ENCODE measurements around the gene LTO1.

GRCh38 chr11:69624293-69624692 lies 50.9 kb downstream of the LTO1 start:
- no peak for TF ChIP-seq EZH2 (IDR thresholded peaks at IDR 0.05; ENCODE audit: low read length)
- no peak for TF ChIP-seq CTCF (optimal IDR thresholded peaks at IDR 0.05 in 1 of 3, IDR thresholded peaks at IDR 0.05 in 1 of 3, conservative IDR thresholded peaks at IDR 0.05 in 1 of 3; ENCODE audit: extremely low read depth in 1 of 3, insufficient read depth in 2 of 3, low read length in 3 of 3)

Measured in keratinocyte (primary cell).